HG03378 (cell line): Measurements from ENCODE around the gene CCDC172.

Source experiments
- ATAC-seq: cut with Tn5 transposase; IDR thresholded peaks from one replicate; pipeline ENCODE4 v1.9.1; 2021; ENCODE audit warnings: mild to moderate bottlenecking, moderate library complexity; ENCODE audit not compliant: unreplicated experiment

CCDC172 gene

GRCh38 chr10:116324227-116324950 lies at the start of gene CCDC172:
CCDC172 (plus strand) TSS chr10:116324448; CDS start chr10:116325012, 564 bp downstream.
- ATAC-seq, result no peak

DNA sequence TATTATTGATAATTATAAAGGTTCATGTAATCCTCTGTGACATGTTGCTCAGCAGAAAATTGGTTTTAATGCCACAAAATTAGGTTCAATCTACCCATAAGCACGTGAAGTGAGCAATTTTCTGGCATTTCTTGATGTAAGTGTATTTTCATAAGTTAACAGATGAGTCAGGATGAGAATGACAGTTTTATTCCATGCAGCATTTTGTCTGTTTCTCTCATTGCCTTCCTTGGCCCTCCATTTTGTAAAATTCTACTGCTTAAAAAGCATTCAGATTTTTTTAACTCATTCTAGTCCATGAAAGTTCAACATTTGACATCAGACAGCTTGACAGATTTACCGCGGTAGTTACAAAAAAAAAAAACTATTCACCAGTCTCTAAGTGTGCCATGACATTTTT lies 47.3 kb upstream of the CCDC172 start:
- no peak for ATAC-seq

DNA sequence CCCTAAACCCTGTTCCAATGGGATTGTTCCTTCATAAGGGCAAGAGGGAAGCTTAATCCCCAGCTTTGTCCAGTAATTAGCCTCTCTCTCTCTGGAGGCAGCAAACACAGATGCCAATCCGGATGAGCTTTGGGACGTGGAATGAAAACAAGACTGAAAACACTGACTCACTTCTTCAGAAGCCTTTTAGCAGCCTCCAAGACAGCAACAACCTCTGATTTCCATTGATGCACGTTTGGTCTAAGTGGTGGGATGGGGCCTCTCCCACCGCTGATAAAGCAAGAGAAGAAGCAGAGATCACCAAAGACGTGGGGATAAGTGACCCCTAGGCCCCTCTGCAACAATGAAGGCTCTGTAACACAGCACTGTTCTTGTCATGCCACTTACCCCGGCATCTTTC lies 45.4 kb upstream of the CCDC172 start:
- ATAC-seq, result no peak

DNA sequence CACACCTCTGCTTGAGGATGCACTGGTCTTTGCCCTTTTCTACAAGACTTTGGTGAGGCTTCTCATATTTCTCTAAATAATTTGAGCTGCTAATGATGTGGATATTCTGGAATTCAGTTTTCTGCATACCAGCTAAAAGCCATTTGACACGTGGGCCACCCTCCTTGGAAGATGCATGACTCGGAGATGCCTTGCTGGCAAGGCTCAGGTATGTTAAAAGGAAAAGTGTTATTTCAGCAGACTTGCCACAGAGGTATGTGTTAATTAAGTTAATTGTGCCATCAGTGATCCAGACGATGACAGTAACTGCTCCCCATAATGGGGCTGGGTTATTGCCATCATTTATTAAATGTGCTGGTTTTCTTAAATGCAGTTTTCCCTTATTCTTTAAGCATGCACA lies 42.5 kb upstream of the CCDC172 start:
- no peak for ATAC-seq

DNA sequence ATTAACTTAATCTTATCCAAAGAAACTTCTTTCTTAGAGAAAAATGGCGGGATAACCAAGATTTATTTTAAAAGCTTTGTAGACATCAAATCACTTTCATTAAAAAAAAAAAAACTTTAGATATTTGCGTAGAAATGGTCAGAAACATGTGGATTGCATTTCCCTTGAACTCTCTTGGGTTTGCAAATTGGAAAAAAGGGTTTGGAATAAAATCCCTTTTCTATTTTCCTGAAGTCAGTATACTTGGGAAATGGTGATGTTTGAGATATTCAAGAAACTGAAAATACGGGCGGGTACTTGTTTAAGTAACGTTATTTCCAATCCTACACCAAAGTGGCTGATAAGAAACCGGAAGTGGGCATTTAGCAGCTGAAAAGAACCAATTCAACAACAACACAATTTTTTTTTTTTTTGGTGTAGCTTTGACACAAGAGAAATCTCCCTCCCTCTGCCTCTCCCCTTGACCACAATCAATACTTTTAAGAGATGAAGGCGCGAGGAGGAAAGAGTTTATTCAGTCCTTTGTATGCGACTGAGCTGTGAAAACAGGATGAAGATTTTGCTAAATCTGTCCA lies 37.5 kb upstream of the CCDC172 start:
- ATAC-seq, result no peak

DNA sequence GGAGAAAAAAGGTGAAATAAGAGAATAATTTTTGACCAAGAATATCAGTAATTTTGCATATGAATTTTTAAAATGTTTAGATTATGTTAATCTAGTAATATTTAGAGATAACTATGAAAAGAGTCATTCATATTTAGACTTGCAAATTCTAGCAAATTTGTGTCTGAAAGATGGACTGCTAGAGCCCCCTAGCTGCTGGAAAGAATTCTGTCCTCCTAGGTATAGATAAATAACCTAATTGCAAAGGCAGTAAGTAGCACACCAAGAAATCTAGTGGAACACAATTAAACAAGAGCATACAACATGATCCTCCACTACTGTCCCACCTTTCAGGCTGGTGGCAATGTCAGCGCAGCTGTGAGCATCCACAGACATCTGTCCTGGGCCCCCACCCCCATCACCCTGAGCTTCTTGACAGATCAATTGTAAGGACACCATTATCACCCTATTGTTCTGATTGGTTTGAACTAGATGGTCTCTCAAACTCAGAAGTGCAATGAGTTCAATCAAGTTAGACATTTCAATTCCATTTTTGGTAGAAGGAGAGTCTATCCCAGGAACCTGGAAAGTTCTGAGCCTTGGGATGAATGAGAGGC lies 36.2 kb upstream of the CCDC172 start:
- no peak for ATAC-seq

- no peak for ATAC-seq
Measured at GRCh38 chr10:116289652-116290051, 34.6 kb upstream of the CCDC172 start.

- ATAC-seq, result no peak
Measured at GRCh38 chr10:116292493-116292892, 31.8 kb upstream of the CCDC172 start.

DNA sequence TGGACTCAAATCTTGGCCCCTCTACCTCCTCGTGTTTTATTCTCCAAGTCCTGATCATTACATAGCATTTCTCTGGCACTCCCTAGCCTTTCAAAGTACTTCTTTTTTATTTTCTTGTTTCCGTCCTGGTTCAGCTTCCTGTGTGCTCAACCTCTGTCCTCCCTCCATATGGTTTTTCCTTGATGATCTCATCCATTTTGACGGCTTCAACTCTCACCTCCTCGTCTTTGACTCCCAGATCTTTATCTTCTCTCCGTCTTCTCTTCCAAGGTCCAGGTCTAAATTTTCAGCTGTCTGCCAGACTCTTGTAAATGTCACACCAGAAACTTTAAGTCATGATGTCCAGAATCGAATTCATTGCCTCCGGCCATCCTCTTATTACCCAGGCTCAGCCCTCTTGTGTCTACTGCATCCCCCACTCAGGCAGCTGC lies 27.9 kb upstream of the CCDC172 start:
- ATAC-seq, result no peak

DNA sequence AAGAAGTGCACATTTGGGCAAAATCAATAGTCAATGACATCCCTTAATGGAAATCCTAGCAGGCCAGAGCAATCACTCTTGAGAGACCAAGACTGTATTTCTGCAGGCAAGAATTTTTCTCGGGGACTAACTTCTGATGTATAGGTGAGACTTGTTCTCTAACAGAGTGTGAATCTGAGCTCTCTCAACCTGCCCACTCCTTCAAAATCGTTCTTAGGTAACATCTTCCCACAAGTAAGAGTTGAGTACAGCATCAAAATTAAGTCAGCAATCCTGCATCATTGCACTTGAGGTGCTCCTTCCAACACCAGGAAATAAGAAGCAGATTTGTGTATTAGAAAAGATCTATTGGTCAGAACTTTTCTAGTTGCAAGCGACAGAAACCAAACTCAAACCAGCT lies 25.7 kb upstream of the CCDC172 start:
- ATAC-seq, result no peak

DNA sequence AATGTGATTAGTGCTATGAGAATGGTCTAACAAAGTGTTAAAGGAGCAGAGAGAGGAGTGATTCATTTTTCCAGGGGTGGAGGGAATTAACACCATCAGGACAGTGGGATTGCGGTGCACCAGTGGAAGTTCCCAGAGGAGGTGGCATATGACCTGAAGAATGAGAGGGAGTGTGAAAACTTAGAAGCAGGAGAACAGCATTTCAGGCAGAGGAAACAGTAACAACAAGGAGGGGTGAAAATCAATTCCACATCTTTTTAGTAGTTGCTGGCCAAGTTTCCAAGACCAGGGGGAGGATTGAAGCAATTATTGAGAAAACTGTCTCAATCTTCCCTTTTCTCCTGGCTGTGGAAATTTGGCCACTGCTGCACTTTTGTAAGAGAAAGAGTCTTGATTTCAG lies 23.7 kb upstream of the CCDC172 start:
- no peak for ATAC-seq

- no peak for ATAC-seq
Measured at GRCh38 chr10:116304923-116305322, 19.3 kb upstream of the CCDC172 start.

DNA sequence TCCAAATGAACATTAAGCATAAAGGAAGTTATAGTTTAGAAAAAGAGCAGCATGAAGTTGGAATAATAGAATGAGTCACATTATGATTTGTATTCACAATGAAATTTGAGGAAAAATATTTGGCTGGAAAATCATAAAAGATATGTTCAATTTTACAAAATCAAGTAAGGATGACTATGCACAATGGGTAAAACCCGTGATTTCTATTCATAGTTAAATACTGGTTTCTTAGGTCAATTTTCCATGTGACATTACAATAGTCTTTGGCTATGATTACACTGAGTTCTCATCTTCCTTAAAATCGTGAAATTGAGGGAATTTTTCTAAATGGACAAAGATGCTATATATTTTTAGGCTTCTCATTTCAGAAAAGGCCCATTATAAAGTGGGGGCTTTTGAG lies 17.4 kb upstream of the CCDC172 start:
- ATAC-seq, result no peak

DNA sequence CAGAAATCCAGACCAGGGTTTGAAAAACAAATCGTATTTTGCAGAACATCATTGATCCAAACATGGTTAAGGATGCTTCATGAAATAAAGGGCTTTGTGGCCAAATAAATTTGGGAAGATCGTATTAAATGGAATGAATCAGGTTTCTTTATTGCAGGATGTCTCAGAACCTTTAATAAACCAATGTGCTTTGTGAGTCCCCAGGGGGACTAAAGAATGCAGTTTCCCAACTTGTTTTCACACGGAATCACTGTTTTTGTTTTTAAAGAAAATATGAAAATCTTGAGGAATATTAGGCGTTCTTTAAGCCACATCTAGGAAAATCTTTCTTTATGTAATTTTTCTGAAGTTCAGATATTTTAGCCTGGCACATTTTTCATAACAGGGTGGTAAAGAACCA lies 16.8 kb upstream of the CCDC172 start:
- ATAC-seq, result no peak

GRCh38 chr10:116311016-116311415 lies 13.2 kb upstream of the CCDC172 start:
- no peak for ATAC-seq

DNA sequence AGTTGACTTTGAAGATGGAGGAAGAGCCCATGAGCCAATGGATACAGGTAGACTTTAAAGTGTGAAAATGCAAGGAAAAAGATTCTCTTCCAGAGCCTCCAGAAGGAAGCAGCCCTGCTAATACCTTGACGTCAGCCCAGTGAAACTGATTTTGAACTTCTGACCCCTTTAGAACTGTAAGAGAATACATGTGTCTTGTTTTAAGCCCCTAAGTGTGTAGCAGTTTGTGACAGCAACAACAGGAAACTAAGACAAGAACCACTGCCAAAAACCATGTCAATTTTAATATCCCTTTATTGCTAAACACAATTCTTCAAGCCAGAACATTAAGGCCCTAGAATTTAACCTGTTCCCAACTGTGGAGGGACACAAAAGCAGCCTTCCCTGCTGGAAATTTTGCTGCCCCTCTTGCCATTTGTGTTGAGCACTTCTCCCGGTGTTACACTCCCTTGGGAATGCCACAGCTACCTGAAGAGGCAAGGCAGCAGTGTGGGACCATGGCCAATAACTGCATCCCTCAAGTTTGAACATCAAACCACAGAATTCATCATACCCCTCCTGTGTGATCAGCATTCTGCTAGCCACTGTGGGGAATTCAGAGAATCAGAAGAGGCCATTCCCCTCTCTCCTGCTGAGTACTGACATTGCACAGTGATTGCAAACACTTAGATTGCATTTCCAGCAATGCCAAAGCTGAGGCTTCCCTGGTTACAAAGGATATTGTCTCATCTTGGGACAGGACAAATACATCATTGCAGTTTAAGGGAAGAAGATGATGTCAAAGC lies 12.3 kb upstream of the CCDC172 start:
- ATAC-seq, result no peak

DNA sequence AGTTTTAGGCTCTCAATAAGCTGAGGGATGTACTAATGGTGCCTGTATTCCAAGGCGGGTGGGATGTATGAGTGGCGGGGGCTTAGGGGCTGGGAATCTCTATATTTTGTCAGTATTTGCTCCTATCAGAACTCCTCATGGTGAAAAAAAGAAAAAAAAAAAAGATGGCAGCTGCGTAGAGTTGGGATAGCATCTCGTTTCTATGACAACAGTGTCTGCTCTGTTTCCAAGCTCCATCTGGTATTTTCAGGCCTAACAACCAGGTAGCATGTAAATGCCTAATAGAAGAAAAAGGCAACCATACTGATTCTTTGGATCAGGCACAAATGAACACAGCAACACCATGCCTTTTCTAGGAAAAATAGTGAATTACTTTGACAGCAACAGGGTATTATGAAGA lies 11.7 kb upstream of the CCDC172 start:
- no peak for ATAC-seq

GRCh38 chr10:116316503-116316902 lies 7.7 kb upstream of the CCDC172 start:
- ATAC-seq, result peak; percentile 45

GRCh38 chr10:116324951-116325635 lies 845 bp downstream of the CCDC172 start:
- ATAC-seq, result no peak

GRCh38 chr10:116325987-116326386 lies 1.7 kb downstream of the CCDC172 start:
- ATAC-seq, result no peak

GRCh38 chr10:116329153-116329552 lies 4.9 kb downstream of the CCDC172 start:
- ATAC-seq, result no peak
